ENCODE measurements around the gene SDK1.

DNA sequence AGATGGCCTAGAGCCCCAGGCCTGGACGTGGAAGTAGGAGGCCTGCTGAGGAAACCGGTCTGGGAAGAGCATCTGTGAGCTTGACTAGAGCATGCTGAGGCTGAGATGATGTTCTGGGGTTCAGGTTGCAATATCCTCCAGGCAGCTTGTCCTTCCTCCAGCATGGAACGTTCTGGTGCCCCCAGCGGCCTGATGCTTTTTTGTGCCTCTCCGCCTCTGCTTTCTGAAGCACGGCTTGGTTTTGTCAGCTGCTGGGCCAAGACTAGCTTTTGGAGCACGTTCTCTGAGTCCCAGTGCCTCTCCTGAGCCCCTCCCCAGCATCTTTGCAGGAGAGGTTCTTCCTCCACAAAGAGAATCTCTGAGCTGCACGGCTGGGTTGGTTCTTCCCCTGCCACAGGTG, 699.1 kb downstream of the SDK1 start:
- TF ChIP-seq, protein P1, sequence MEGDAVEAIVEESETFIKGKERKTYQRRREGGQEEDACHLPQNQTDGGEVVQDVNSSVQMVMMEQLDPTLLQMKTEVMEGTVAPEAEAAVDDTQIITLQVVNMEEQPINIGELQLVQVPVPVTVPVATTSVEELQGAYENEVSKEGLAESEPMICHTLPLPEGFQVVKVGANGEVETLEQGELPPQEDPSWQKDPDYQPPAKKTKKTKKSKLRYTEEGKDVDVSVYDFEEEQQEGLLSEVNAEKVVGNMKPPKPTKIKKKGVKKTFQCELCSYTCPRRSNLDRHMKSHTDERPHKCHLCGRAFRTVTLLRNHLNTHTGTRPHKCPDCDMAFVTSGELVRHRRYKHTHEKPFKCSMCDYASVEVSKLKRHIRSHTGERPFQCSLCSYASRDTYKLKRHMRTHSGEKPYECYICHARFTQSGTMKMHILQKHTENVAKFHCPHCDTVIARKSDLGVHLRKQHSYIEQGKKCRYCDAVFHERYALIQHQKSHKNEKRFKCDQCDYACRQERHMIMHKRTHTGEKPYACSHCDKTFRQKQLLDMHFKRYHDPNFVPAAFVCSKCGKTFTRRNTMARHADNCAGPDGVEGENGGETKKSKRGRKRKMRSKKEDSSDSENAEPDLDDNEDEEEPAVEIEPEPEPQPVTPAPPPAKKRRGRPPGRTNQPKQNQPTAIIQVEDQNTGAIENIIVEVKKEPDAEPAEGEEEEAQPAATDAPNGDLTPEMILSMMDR (IDR thresholded peaks at IDR 0.05; ENCODE audit: low read depth, low read length, poor library complexity, severe bottlenecking): no peak
- TF ChIP-seq EZH2phosphoT487 (IDR thresholded peaks at IDR 0.05; ENCODE audit: borderline replicate concordance, low read length): no peak

Data from DOHH2 (cell line).